ENCODE measurements around the gene GRK1. TPM values are rescaled to one million over a fixed set of nuclear protein-coding genes. Genes with fewer than 3 reads are reported as not detected.

GRK1 gene
- total and polyA plus RNA-seq, 2 experiments from 2014 or later, result not detected

DNA sequence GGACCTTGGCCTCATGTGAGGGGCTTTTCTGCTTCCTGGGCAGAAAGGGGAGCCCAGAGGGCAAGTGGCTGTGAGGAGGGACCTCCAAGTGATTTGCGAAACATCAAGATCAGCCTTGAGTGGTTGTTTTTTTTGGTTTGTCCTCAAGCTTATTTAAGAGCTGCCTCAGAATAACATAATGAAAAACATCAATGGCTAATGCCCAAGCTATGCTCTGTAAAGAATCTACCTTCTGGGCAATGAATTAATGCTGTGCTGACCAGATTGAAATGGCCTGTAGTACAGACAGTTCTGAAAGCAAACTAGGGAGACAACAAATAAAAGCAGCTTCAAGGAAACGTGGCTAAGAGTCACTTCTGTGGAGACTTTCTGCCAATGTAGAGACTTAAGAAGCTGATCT lies 100.3 kb downstream of the GRK1 start:
- Histone ChIP-seq H3K27ac (ENCODE audit: low read depth) (no peak overlapping the region), H3F3A (replicated peaks; ENCODE audit: low read depth) (no peaks in the 10 kb centered on the region), H3K9me2 (ENCODE audit: insufficient read depth) (no peaks in the 10 kb centered on the region), H2AFZ (no peak overlapping the region), H3K4me3 (no peak overlapping the region), H3K79me2 (replicated peaks; ENCODE audit: insufficient read depth) (no peaks in the 10 kb centered on the region), H3K4me2 (no peak overlapping the region), H3K4me1 (ENCODE audit: insufficient read depth) (no peaks in the 10 kb centered on the region), H4K20me1 (replicated peaks; ENCODE audit: insufficient read depth) (no peaks in the 10 kb centered on the region), H3K27me3 (ENCODE audit: insufficient read depth) (no peaks in the 10 kb centered on the region), H3K36me3 (ENCODE audit: insufficient read depth) (no peaks in the 10 kb centered on the region)
- Mint-ChIP-seq H3K4me3 (no peak overlapping the region), H3K4me1 (peaks cover 9% of the 10 kb centered on the region), H3K27ac (no peak overlapping the region), H3K27me3 (ENCODE audit: insufficient read depth, low read depth, poor library complexity) (no peaks in the 10 kb centered on the region), H3K9me3 (no peaks in the 10 kb centered on the region), H3K36me3 (ENCODE audit: low read depth) (no peaks in the 10 kb centered on the region)
- TF ChIP-seq, protein P1, sequence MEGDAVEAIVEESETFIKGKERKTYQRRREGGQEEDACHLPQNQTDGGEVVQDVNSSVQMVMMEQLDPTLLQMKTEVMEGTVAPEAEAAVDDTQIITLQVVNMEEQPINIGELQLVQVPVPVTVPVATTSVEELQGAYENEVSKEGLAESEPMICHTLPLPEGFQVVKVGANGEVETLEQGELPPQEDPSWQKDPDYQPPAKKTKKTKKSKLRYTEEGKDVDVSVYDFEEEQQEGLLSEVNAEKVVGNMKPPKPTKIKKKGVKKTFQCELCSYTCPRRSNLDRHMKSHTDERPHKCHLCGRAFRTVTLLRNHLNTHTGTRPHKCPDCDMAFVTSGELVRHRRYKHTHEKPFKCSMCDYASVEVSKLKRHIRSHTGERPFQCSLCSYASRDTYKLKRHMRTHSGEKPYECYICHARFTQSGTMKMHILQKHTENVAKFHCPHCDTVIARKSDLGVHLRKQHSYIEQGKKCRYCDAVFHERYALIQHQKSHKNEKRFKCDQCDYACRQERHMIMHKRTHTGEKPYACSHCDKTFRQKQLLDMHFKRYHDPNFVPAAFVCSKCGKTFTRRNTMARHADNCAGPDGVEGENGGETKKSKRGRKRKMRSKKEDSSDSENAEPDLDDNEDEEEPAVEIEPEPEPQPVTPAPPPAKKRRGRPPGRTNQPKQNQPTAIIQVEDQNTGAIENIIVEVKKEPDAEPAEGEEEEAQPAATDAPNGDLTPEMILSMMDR (conservative IDR thresholded peaks at IDR 0.05; ENCODE audit: low read depth in 2 of 2), result no peak
- TF ChIP-seq, protein P2, sequence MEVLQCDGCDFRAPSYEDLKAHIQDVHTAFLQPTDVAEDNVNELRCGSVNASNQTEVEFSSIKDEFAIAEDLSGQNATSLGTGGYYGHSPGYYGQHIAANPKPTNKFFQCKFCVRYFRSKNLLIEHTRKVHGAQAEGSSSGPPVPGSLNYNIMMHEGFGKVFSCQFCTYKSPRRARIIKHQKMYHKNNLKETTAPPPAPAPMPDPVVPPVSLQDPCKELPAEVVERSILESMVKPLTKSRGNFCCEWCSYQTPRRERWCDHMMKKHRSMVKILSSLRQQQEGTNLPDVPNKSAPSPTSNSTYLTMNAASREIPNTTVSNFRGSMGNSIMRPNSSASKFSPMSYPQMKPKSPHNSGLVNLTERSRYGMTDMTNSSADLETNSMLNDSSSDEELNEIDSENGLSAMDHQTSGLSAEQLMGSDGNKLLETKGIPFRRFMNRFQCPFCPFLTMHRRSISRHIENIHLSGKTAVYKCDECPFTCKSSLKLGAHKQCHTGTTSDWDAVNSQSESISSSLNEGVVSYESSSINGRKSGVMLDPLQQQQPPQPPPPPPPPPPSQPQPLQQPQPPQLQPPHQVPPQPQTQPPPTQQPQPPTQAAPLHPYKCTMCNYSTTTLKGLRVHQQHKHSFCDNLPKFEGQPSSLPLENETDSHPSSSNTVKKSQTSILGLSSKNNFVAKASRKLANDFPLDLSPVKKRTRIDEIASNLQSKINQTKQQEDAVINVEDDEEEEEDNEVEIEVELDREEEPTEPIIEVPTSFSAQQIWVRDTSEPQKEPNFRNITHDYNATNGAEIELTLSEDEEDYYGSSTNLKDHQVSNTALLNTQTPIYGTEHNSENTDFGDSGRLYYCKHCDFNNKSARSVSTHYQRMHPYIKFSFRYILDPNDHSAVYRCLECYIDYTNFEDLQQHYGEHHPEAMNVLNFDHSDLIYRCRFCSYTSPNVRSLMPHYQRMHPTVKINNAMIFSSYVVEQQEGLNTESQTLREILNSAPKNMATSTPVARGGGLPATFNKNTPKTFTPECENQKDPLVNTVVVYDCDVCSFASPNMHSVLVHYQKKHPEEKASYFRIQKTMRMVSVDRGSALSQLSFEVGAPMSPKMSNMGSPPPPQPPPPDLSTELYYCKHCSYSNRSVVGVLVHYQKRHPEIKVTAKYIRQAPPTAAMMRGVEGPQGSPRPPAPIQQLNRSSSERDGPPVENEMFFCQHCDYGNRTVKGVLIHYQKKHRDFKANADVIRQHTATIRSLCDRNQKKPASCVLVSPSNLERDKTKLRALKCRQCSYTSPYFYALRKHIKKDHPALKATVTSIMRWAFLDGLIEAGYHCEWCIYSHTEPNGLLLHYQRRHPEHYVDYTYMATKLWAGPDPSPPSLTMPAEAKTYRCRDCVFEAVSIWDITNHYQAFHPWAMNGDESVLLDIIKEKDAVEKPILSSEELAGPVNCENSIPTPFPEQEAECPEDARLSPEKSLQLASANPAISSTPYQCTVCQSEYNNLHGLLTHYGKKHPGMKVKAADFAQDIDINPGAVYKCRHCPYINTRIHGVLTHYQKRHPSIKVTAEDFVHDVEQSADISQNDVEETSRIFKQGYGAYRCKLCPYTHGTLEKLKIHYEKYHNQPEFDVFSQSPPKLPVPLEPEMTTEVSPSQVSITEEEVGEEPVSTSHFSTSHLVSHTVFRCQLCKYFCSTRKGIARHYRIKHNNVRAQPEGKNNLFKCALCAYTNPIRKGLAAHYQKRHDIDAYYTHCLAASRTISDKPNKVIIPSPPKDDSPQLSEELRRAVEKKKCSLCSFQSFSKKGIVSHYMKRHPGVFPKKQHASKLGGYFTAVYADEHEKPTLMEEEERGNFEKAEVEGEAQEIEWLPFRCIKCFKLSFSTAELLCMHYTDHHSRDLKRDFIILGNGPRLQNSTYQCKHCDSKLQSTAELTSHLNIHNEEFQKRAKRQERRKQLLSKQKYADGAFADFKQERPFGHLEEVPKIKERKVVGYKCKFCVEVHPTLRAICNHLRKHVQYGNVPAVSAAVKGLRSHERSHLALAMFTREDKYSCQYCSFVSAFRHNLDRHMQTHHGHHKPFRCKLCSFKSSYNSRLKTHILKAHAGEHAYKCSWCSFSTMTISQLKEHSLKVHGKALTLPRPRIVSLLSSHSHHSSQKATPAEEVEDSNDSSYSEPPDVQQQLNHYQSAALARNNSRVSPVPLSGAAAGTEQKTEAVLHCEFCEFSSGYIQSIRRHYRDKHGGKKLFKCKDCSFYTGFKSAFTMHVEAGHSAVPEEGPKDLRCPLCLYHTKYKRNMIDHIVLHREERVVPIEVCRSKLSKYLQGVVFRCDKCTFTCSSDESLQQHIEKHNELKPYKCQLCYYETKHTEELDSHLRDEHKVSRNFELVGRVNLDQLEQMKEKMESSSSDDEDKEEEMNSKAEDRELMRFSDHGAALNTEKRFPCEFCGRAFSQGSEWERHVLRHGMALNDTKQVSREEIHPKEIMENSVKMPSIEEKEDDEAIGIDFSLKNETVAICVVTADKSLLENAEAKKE (CRISPR knock-in tag; IDR thresholded peaks at IDR 0.05), result no peak
- TF ChIP-seq STAT1 (IDR thresholded peaks at IDR 0.05; ENCODE audit: unreplicated experiment) (no peak), CREB1 (CRISPR knock-in tag; IDR thresholded peaks at IDR 0.05; ENCODE audit: low read depth) (no peak), EZH2 (IDR thresholded peaks at IDR 0.05; ENCODE audit: low read depth, unreplicated experiment) (no peak), ZNF114 (CRISPR knock-in tag; IDR thresholded peaks at IDR 0.05) (no peak), JUNB (IDR thresholded peaks at IDR 0.05; ENCODE audit: unreplicated experiment) (no peak), NANOG (IDR thresholded peaks at IDR 0.05; ENCODE audit: borderline replicate concordance) (no peak), ZNF331 (CRISPR knock-in tag; IDR thresholded peaks at IDR 0.05; ENCODE audit: low read depth) (no peak), POLR2AphosphoS5 (IDR thresholded peaks at IDR 0.05; ENCODE audit: low read depth) (no peak), EZH2phosphoT487 (IDR thresholded peaks at IDR 0.05; ENCODE audit: unreplicated experiment) (no peak)
- TF ChIP-seq, protein P3, sequence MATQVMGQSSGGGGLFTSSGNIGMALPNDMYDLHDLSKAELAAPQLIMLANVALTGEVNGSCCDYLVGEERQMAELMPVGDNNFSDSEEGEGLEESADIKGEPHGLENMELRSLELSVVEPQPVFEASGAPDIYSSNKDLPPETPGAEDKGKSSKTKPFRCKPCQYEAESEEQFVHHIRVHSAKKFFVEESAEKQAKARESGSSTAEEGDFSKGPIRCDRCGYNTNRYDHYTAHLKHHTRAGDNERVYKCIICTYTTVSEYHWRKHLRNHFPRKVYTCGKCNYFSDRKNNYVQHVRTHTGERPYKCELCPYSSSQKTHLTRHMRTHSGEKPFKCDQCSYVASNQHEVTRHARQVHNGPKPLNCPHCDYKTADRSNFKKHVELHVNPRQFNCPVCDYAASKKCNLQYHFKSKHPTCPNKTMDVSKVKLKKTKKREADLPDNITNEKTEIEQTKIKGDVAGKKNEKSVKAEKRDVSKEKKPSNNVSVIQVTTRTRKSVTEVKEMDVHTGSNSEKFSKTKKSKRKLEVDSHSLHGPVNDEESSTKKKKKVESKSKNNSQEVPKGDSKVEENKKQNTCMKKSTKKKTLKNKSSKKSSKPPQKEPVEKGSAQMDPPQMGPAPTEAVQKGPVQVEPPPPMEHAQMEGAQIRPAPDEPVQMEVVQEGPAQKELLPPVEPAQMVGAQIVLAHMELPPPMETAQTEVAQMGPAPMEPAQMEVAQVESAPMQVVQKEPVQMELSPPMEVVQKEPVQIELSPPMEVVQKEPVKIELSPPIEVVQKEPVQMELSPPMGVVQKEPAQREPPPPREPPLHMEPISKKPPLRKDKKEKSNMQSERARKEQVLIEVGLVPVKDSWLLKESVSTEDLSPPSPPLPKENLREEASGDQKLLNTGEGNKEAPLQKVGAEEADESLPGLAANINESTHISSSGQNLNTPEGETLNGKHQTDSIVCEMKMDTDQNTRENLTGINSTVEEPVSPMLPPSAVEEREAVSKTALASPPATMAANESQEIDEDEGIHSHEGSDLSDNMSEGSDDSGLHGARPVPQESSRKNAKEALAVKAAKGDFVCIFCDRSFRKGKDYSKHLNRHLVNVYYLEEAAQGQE (IDR thresholded peaks at IDR 0.05; ENCODE audit: unreplicated experiment), result no peak
- TF ChIP-seq, protein P4, sequence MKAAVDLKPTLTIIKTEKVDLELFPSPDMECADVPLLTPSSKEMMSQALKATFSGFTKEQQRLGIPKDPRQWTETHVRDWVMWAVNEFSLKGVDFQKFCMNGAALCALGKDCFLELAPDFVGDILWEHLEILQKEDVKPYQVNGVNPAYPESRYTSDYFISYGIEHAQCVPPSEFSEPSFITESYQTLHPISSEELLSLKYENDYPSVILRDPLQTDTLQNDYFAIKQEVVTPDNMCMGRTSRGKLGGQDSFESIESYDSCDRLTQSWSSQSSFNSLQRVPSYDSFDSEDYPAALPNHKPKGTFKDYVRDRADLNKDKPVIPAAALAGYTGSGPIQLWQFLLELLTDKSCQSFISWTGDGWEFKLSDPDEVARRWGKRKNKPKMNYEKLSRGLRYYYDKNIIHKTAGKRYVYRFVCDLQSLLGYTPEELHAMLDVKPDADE (IDR thresholded peaks at IDR 0.05), result no peak
- ATAC-seq (no peak), DNase-seq (ENCODE audit: low spot score) (no peak)

All from GM23338 (cell line).